Choroid plexus epithelial cell (primary cell): ENCODE measurements around the gene CDKN2A.
"Not testable (repeated sequence)": the region's sequence is repeated elsewhere in the genome, so short reads cannot be mapped to it uniquely, and the experiment has no call there.

Experiments
- DNase-seq: peaks from one replicate; pipeline ENCODE4 v3.0.0-alpha.2; 2010; ENCODE audit warnings: low read depth
- H3K4me3 ChIP-seq: 2 replicates; pipeline ENCODE4 v1.5.1; 2011; ENCODE audit warnings: low read depth, mild to moderate bottlenecking, control low read depth, low read length, moderate library complexity
- TF ChIP-seq, protein P1 (sequence below): conservative IDR thresholded peaks from 2 replicates; pipeline ENCODE4 v1.5.1; 2011; ENCODE audit warnings: low read depth, mild to moderate bottlenecking, control low read depth, inconsistent platforms, low read length, moderate library complexity

The CDKN2A gene

DNA sequence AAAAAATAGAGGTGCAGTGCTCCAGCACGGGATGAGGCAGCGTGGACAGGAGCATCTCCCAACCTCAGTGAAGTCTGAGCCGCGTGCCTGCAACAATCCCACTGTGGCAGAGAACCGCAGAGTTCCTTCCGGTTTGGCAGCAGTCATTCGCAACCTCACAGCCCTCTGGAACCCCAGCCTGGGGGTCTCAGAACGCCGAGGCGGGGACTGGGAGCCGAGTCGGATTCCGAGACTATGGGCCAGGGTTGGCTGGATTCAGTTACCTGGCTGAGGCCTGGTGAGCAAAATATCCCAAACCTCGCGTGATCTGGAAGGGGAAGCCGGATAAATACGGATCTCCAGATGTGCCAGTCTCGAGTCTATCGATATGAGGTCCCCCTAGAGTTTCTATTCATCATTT lies 27.0 kb downstream of the CDKN2A start:
- DNase-seq = no peak
- TF ChIP-seq, protein P1, sequence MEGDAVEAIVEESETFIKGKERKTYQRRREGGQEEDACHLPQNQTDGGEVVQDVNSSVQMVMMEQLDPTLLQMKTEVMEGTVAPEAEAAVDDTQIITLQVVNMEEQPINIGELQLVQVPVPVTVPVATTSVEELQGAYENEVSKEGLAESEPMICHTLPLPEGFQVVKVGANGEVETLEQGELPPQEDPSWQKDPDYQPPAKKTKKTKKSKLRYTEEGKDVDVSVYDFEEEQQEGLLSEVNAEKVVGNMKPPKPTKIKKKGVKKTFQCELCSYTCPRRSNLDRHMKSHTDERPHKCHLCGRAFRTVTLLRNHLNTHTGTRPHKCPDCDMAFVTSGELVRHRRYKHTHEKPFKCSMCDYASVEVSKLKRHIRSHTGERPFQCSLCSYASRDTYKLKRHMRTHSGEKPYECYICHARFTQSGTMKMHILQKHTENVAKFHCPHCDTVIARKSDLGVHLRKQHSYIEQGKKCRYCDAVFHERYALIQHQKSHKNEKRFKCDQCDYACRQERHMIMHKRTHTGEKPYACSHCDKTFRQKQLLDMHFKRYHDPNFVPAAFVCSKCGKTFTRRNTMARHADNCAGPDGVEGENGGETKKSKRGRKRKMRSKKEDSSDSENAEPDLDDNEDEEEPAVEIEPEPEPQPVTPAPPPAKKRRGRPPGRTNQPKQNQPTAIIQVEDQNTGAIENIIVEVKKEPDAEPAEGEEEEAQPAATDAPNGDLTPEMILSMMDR = no peak
- H3K4me3 ChIP-seq = no peak overlapping the region

- H3K4me3 ChIP-seq = no peak overlapping the region
- no peak for DNase-seq
- TF ChIP-seq, protein P1 = no peak
Measured at GRCh38 chr9:21966140-21966851, 27.9 kb downstream of the CDKN2A start.

- TF ChIP-seq, protein P1 = peak; percentile 90
- peak; percentile 91 for DNase-seq
- peak overlapping the region; percentile 61 for H3K4me3 ChIP-seq
Measured at GRCh38 chr9:21965401-21965951, 28.7 kb downstream of the CDKN2A start.

DNA sequence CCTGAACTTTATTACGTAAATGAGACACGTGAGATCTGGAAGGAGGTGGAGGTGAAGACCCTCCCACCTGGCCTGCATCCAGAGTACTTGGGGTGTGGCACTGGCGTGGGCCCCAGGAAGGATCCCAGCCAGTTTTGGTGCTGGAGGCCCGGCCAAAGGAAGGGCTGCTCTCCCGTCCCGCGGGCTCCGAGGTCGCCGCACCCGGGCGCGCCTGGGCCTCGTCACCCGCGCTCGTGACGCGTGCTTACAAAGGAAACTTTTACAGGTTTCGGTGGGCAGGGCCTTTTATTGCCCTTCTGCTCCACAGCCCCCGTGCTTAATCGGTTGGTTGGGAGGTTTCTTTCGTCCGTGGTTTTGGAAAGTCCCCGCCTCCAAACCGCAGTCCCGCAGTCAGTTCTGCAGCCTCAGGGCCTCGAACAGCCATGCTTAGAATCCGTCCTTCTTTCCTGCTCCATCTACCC lies 29.2 kb downstream of the CDKN2A start:
- TF ChIP-seq, protein P1 = no peak
- DNase-seq = peak; percentile 88
- peak overlapping the region; percentile 61 for H3K4me3 ChIP-seq

GRCh38 chr9:21961569-21961968 lies 32.6 kb downstream of the CDKN2A start:
- no peak overlapping the region for H3K4me3 ChIP-seq
- TF ChIP-seq, protein P1 = no peak
- DNase-seq = no peak

- not testable (repeated sequence) for H3K4me3 ChIP-seq, DNase-seq
Measured at GRCh38 chr9:21959268-21959667, 34.9 kb downstream of the CDKN2A start.

- no peak overlapping the region for H3K4me3 ChIP-seq
- no peak for DNase-seq
- TF ChIP-seq, protein P1 = no peak
Measured at GRCh38 chr9:21958833-21959232, 35.4 kb downstream of the CDKN2A start.
